Measurements from ENCODE around the gene RNF145.

GRCh38 chr5:159120446-159120845 is 88.9 kb downstream of the RNF145 start:
- TF ChIP-seq NFAT5 (CRISPR knock-in tag; IDR thresholded peaks at IDR 0.05) (no peak), ZNF670 (CRISPR knock-in tag; IDR thresholded peaks at IDR 0.05; ENCODE audit: borderline replicate concordance) (no peak), TCF12 (IDR thresholded peaks at IDR 0.05) (no peak), TCF12 (CRISPR knock-in tag; IDR thresholded peaks at IDR 0.05) (no peak), AHDC1 (CRISPR knock-in tag; IDR thresholded peaks at IDR 0.05; ENCODE audit: borderline replicate concordance) (no peak), HMGXB4 (CRISPR knock-in tag; IDR thresholded peaks at IDR 0.05; ENCODE audit: borderline replicate concordance in 1 of 2, low read depth in 1 of 2) (no peak), ZNF713 (CRISPR knock-in tag; IDR thresholded peaks at IDR 0.05) (no peak), IKZF1 (IDR thresholded peaks at IDR 0.05) (no peak), TARDBP (CRISPR knock-in tag; IDR thresholded peaks at IDR 0.05) (no peak)

All from HepG2 (cell line).